Measurements from ENCODE around the gene RAB11FIP2.

The RAB11FIP2 gene

GRCh38 chr10:117967149-117967650, 79.5 kb downstream of the RAB11FIP2 start:
- no peak overlapping the region for H3K18ac ChIP-seq (ENCODE audit: low read length)
- H3K79me2 ChIP-seq (ENCODE audit: control insufficient read depth, insufficient read depth, low read length), result no peaks in the 10 kb centered on the region
- no peak overlapping the region for H3K23ac ChIP-seq (ENCODE audit: low read length)
- H3K27ac ChIP-seq (ENCODE audit: low read depth, low read length), result no peak overlapping the region
- no peak for DNase-seq
- no peak overlapping the region for H2AK5ac ChIP-seq (ENCODE audit: low read length)
- WGBS (ENCODE audit: extremely low coverage, insufficient coverage, low lambda C conversion rate), result no CpG with 5 or more reads among the region's 7 CpGs
- H2BK5ac ChIP-seq (ENCODE audit: low read length), result no peak overlapping the region
- no peaks in the 10 kb centered on the region for H3K36me3 ChIP-seq (ENCODE audit: control insufficient read depth, insufficient read depth, low read length)
- no peak overlapping the region for H3K56ac ChIP-seq (ENCODE audit: low read length)
- no peaks in the 10 kb centered on the region for H3K79me1 ChIP-seq (ENCODE audit: low read length)
- H3K4me2 ChIP-seq (ENCODE audit: low read length), result no peak overlapping the region
- H3K4me3 ChIP-seq (ENCODE audit: low read length), result no peak overlapping the region
- no peaks in the 10 kb centered on the region for H3K4me1 ChIP-seq (ENCODE audit: control insufficient read depth, low read depth, low read length)
- no peak overlapping the region for H3K9ac ChIP-seq (ENCODE audit: low read length)
- H2BK120ac ChIP-seq (ENCODE audit: low read depth, low read length), result no peak overlapping the region
- no peak overlapping the region for H4K5ac ChIP-seq (ENCODE audit: low read length)
- H4K8ac ChIP-seq (ENCODE audit: low read depth, low read length), result no peak overlapping the region
- H3K4ac ChIP-seq (ENCODE audit: low read depth, low read length), result no peak overlapping the region
- H2BK15ac ChIP-seq (replicated peaks; ENCODE audit: low read depth), result no peak overlapping the region
- no peaks in the 10 kb centered on the region for H3K27me3 ChIP-seq (ENCODE audit: insufficient read depth, low read length, poor library complexity)

- Histone ChIP-seq H3K4me1 (ENCODE audit: control insufficient read depth, low read depth, low read length) (no peaks in the 10 kb centered on the region), H3K79me2 (ENCODE audit: control insufficient read depth, insufficient read depth, low read length) (no peaks in the 10 kb centered on the region), H2BK5ac (ENCODE audit: low read length) (no peak overlapping the region), H3K4me2 (ENCODE audit: low read length) (no peak overlapping the region), H2BK120ac (ENCODE audit: low read depth, low read length) (no peak overlapping the region), H2AK5ac (ENCODE audit: low read length) (no peak overlapping the region), H4K5ac (ENCODE audit: low read length) (no peak overlapping the region), H3K56ac (ENCODE audit: low read length) (no peak overlapping the region), H3K9ac (ENCODE audit: low read length) (no peak overlapping the region), H3K4ac (ENCODE audit: low read depth, low read length) (no peak overlapping the region), H2BK15ac (replicated peaks; ENCODE audit: low read depth) (no peak overlapping the region), H4K8ac (ENCODE audit: low read depth, low read length) (no peak overlapping the region), H3K27ac (ENCODE audit: low read depth, low read length) (no peak overlapping the region), H3K36me3 (ENCODE audit: control insufficient read depth, insufficient read depth, low read length) (no peaks in the 10 kb centered on the region), H3K79me1 (ENCODE audit: low read length) (no peaks in the 10 kb centered on the region), H3K27me3 (ENCODE audit: insufficient read depth, low read length, poor library complexity) (no peaks in the 10 kb centered on the region), H3K23ac (ENCODE audit: low read length) (no peak overlapping the region), H3K18ac (ENCODE audit: low read length) (no peak overlapping the region), H3K4me3 (ENCODE audit: low read length) (no peak overlapping the region)
- DNase-seq, result no peak
- no CpG with 5 or more reads among the region's 2 CpGs for WGBS (ENCODE audit: extremely low coverage, insufficient coverage, low lambda C conversion rate)
Observed at GRCh38 chr10:117965984-117966383, 80.8 kb downstream of the RAB11FIP2 start.

GRCh38 chr10:117964536-117964935, 82.2 kb downstream of the RAB11FIP2 start:
- Histone ChIP-seq H2AK5ac (ENCODE audit: low read length) (no peak overlapping the region), H3K18ac (ENCODE audit: low read length) (no peak overlapping the region), H2BK15ac (replicated peaks; ENCODE audit: low read depth) (no peak overlapping the region), H3K79me2 (ENCODE audit: control insufficient read depth, insufficient read depth, low read length) (no peaks in the 10 kb centered on the region), H3K27me3 (ENCODE audit: insufficient read depth, low read length, poor library complexity) (no peaks in the 10 kb centered on the region), H3K56ac (ENCODE audit: low read length) (no peak overlapping the region), H3K23ac (ENCODE audit: low read length) (no peak overlapping the region), H3K4me3 (ENCODE audit: low read length) (no peak overlapping the region), H3K4me1 (ENCODE audit: control insufficient read depth, low read depth, low read length) (no peaks in the 10 kb centered on the region), H2BK120ac (ENCODE audit: low read depth, low read length) (no peak overlapping the region), H3K27ac (ENCODE audit: low read depth, low read length) (no peak overlapping the region), H3K79me1 (ENCODE audit: low read length) (no peaks in the 10 kb centered on the region), H4K8ac (ENCODE audit: low read depth, low read length) (no peak overlapping the region), H4K5ac (ENCODE audit: low read length) (no peak overlapping the region), H3K4ac (ENCODE audit: low read depth, low read length) (no peak overlapping the region), H3K4me2 (ENCODE audit: low read length) (no peak overlapping the region), H2BK5ac (ENCODE audit: low read length) (no peak overlapping the region), H3K9ac (ENCODE audit: low read length) (no peak overlapping the region), H3K36me3 (ENCODE audit: control insufficient read depth, insufficient read depth, low read length) (no peaks in the 10 kb centered on the region)
- no CpG with 5 or more reads among the region's 4 CpGs for WGBS (ENCODE audit: extremely low coverage, insufficient coverage, low lambda C conversion rate)
- no peak for DNase-seq

- H3K23ac ChIP-seq (ENCODE audit: low read length), result no peak overlapping the region
- no peak overlapping the region for H4K5ac ChIP-seq (ENCODE audit: low read length)
- DNase-seq, result no peak
- no peak overlapping the region for H3K27ac ChIP-seq (ENCODE audit: low read depth, low read length)
- no CpG with 5 or more reads among the region's 4 CpGs for WGBS (ENCODE audit: extremely low coverage, insufficient coverage, low lambda C conversion rate)
- no peaks in the 10 kb centered on the region for H3K79me1 ChIP-seq (ENCODE audit: low read length)
- H2BK15ac ChIP-seq (replicated peaks; ENCODE audit: low read depth), result no peak overlapping the region
- H3K56ac ChIP-seq (ENCODE audit: low read length), result no peak overlapping the region
- no peak overlapping the region for H3K9ac ChIP-seq (ENCODE audit: low read length)
- H3K79me2 ChIP-seq (ENCODE audit: control insufficient read depth, insufficient read depth, low read length), result no peaks in the 10 kb centered on the region
- H2BK5ac ChIP-seq (ENCODE audit: low read length), result no peak overlapping the region
- H4K8ac ChIP-seq (ENCODE audit: low read depth, low read length), result no peak overlapping the region
- H3K4me3 ChIP-seq (ENCODE audit: low read length), result no peak overlapping the region
- H3K18ac ChIP-seq (ENCODE audit: low read length), result no peak overlapping the region
- H3K36me3 ChIP-seq (ENCODE audit: control insufficient read depth, insufficient read depth, low read length), result no peaks in the 10 kb centered on the region
- no peaks in the 10 kb centered on the region for H3K4me1 ChIP-seq (ENCODE audit: control insufficient read depth, low read depth, low read length)
- H3K4me2 ChIP-seq (ENCODE audit: low read length), result no peak overlapping the region
- H2BK120ac ChIP-seq (ENCODE audit: low read depth, low read length), result no peak overlapping the region
- H2AK5ac ChIP-seq (ENCODE audit: low read length), result no peak overlapping the region
- no peaks in the 10 kb centered on the region for H3K27me3 ChIP-seq (ENCODE audit: insufficient read depth, low read length, poor library complexity)
- H3K4ac ChIP-seq (ENCODE audit: low read depth, low read length), result no peak overlapping the region
Observed at GRCh38 chr10:117960345-117960935, 86.3 kb downstream of the RAB11FIP2 start.

GRCh38 chr10:117956972-117957371, 89.8 kb downstream of the RAB11FIP2 start:
- Histone ChIP-seq H3K56ac (ENCODE audit: low read length) (no peak overlapping the region), H2BK5ac (ENCODE audit: low read length) (no peak overlapping the region), H3K4me3 (ENCODE audit: low read length) (no peak overlapping the region), H3K27ac (ENCODE audit: low read depth, low read length) (no peak overlapping the region), H4K8ac (ENCODE audit: low read depth, low read length) (no peak overlapping the region), H2BK120ac (ENCODE audit: low read depth, low read length) (no peak overlapping the region), H3K9ac (ENCODE audit: low read length) (no peak overlapping the region), H3K4me1 (ENCODE audit: control insufficient read depth, low read depth, low read length) (no peaks in the 10 kb centered on the region), H3K79me2 (ENCODE audit: control insufficient read depth, insufficient read depth, low read length) (no peaks in the 10 kb centered on the region), H3K4ac (ENCODE audit: low read depth, low read length) (no peak overlapping the region), H2AK5ac (ENCODE audit: low read length) (no peak overlapping the region), H2BK15ac (replicated peaks; ENCODE audit: low read depth) (no peak overlapping the region), H3K36me3 (ENCODE audit: control insufficient read depth, insufficient read depth, low read length) (no peaks in the 10 kb centered on the region), H3K4me2 (ENCODE audit: low read length) (no peak overlapping the region), H4K5ac (ENCODE audit: low read length) (no peak overlapping the region), H3K18ac (ENCODE audit: low read length) (no peak overlapping the region), H3K79me1 (ENCODE audit: low read length) (no peaks in the 10 kb centered on the region), H3K27me3 (ENCODE audit: insufficient read depth, low read length, poor library complexity) (no peaks in the 10 kb centered on the region), H3K23ac (ENCODE audit: low read length) (no peak overlapping the region)
- no CpG with 5 or more reads among the region's 2 CpGs for WGBS (ENCODE audit: extremely low coverage, insufficient coverage, low lambda C conversion rate)
- no peak for DNase-seq

GRCh38 chr10:117955176-117955575, 91.6 kb downstream of the RAB11FIP2 start:
- H3K18ac ChIP-seq (ENCODE audit: low read length), result no peak overlapping the region
- H3K4ac ChIP-seq (ENCODE audit: low read depth, low read length), result no peak overlapping the region
- no peak overlapping the region for H4K8ac ChIP-seq (ENCODE audit: low read depth, low read length)
- no peak overlapping the region for H2BK15ac ChIP-seq (replicated peaks; ENCODE audit: low read depth)
- no CpG with 5 or more reads among the region's 1 CpG for WGBS (ENCODE audit: extremely low coverage, insufficient coverage, low lambda C conversion rate)
- no peak overlapping the region for H3K4me3 ChIP-seq (ENCODE audit: low read length)
- H3K4me1 ChIP-seq (ENCODE audit: control insufficient read depth, low read depth, low read length), result no peaks in the 10 kb centered on the region
- no peak overlapping the region for H4K5ac ChIP-seq (ENCODE audit: low read length)
- no peaks in the 10 kb centered on the region for H3K27me3 ChIP-seq (ENCODE audit: insufficient read depth, low read length, poor library complexity)
- H2AK5ac ChIP-seq (ENCODE audit: low read length), result no peak overlapping the region
- no peak for DNase-seq
- H3K9ac ChIP-seq (ENCODE audit: low read length), result no peak overlapping the region
- H3K79me2 ChIP-seq (ENCODE audit: control insufficient read depth, insufficient read depth, low read length), result no peaks in the 10 kb centered on the region
- H3K23ac ChIP-seq (ENCODE audit: low read length), result no peak overlapping the region
- H2BK120ac ChIP-seq (ENCODE audit: low read depth, low read length), result no peak overlapping the region
- H2BK5ac ChIP-seq (ENCODE audit: low read length), result no peak overlapping the region
- no peak overlapping the region for H3K27ac ChIP-seq (ENCODE audit: low read depth, low read length)
- no peaks in the 10 kb centered on the region for H3K36me3 ChIP-seq (ENCODE audit: control insufficient read depth, insufficient read depth, low read length)
- no peaks in the 10 kb centered on the region for H3K79me1 ChIP-seq (ENCODE audit: low read length)
- no peak overlapping the region for H3K4me2 ChIP-seq (ENCODE audit: low read length)
- no peak overlapping the region for H3K56ac ChIP-seq (ENCODE audit: low read length)

Data from mesendoderm (in vitro differentiated cells).